GM10266 (cell line): ENCODE results near the gene ELOVL5.
"Not testable (repeated sequence)": the region's sequence is repeated elsewhere in the genome, so short reads cannot be mapped to it uniquely, and the experiment has no call there.

ENCODE experiments used
- DNase-seq: peaks from one replicate; pipeline ENCODE4 v3.0.0; 2012; ENCODE audit errors: extremely low spot score
- CTCF ChIP-seq: IDR thresholded peaks from 2 replicates; pipeline ENCODE4 v1.5.1; 2012; ENCODE audit warnings: mild to moderate bottlenecking, low read depth; ENCODE audit not compliant: control insufficient read depth, insufficient read depth; ENCODE audit errors: missing control alignments

Gene ELOVL5

GRCh38 chr6:53349209-53349693, 501 bp upstream of the ELOVL5 start:
- TF ChIP-seq CTCF, result no peak
- no peak for DNase-seq

- DNase-seq, result peak; percentile 45
- no peak for TF ChIP-seq CTCF
Observed at GRCh38 chr6:53347921-53348370, 804 bp downstream of the ELOVL5 start.

GRCh38 chr6:53347250-53347920, 1.4 kb downstream of the ELOVL5 start:
- peak; percentile 33 for DNase-seq
- no peak for TF ChIP-seq CTCF

GRCh38 chr6:53346049-53346448, 2.7 kb downstream of the ELOVL5 start:
- not testable (repeated sequence) for DNase-seq

GRCh38 chr6:53344969-53345368, 3.8 kb downstream of the ELOVL5 start:
- DNase-seq, result no peak

GRCh38 chr6:53343092-53343491, 5.7 kb downstream of the ELOVL5 start:
- DNase-seq, result no peak

More at GRCh38 chr6:53344969-53345368, 3.8 kb downstream of the ELOVL5 start:
- TF ChIP-seq CTCF, result no peak

GRCh38 chr6:53342217-53342616, 6.5 kb downstream of the ELOVL5 start:
- no peak for TF ChIP-seq CTCF
- no peak for DNase-seq

More at GRCh38 chr6:53343092-53343491, 5.7 kb downstream of the ELOVL5 start:
- TF ChIP-seq CTCF, result no peak
